Large intestine (tissue), 3 donors: ENCODE data around the gene ZFHX3. TPM values are rescaled to one million over a fixed set of nuclear protein-coding genes. Genes with fewer than 3 reads are reported as not detected.
"Not testable (repeated sequence)": the region's sequence is repeated elsewhere in the genome, so short reads cannot be mapped to it uniquely, and the experiment has no call there.

Source experiments
- DNase-seq, 2 donors: peaks; one replicate each; pipeline versions ENCODE4 v3.0.0 to v3.0.0-alpha.2; 2013
- H3K27ac ChIP-seq: one replicate; pipeline ENCODE4 v1.5.1; 2013; ENCODE audit warnings: low read length
- H3K27me3 ChIP-seq: 2 replicates; pipeline ENCODE4 v1.6.1; 2013; ENCODE audit warnings: low read length; ENCODE audit not compliant: control insufficient read depth, insufficient read depth
- H3K36me3 ChIP-seq: 2 replicates; pipeline ENCODE4 v1.6.1; 2013; ENCODE audit warnings: low read length; ENCODE audit not compliant: control insufficient read depth, insufficient read depth
- H3K4me1 ChIP-seq: one replicate; pipeline ENCODE4 v1.6.1; 2013; ENCODE audit warnings: low read length; ENCODE audit not compliant: control insufficient read depth, insufficient read depth
- H3K4me3 ChIP-seq: one replicate; pipeline ENCODE4 v1.5.1; 2013; ENCODE audit warnings: low read length
- H3K9me3 ChIP-seq: one replicate; pipeline ENCODE4 v1.6.1; 2013; ENCODE audit warnings: mild to moderate bottlenecking, low read depth, low read length, moderate library complexity; ENCODE audit not compliant: control insufficient read depth
- WGBS: methylation state at CpG from one replicate; pipeline ENCODE4 v1.1.5; 2013; ENCODE audit warnings: low lambda C conversion rate; ENCODE audit not compliant: insufficient coverage; 5-methylcytosine and 5-hydroxymethylcytosine counted together
- polyA plus RNA-seq: library from polyadenylated mRNA; unstranded; fragments of 120-200 nt; gene quantifications from one replicate; pipeline ENCODE4 v1.2.1, GENCODE V29; 2013

Gene ZFHX3
- polyA plus RNA-seq, 1 donor: 10.5 TPM

DNA sequence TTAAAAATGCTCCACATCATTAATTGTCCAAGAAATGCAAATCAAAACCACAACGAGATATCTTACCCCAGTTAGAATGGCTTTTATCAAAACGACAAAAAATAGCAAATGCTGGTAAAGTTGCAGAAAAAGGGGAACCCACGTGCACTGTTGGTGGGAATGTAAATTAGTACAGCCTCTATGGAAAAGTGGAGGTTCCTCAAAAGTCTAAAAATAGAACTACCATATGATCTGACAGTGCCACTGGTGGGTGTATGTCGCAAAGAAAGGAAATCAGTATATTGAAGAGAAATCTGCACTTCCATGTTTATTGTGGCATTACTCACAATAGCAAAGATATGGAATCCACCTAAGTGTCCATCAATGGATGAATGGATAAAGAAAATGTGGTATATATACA, 38.2 kb upstream of the ZFHX3 start:
- H3K27me3 ChIP-seq: no peaks in the 10 kb centered on the region
- H3K4me3 ChIP-seq: no peak overlapping the region
- 100% methylated on average over 3 of the region's 4 CpGs for WGBS
- H3K9me3 ChIP-seq: no peaks in the 10 kb centered on the region
- no peaks in the 10 kb centered on the region for H3K4me1 ChIP-seq
- H3K36me3 ChIP-seq: no peaks in the 10 kb centered on the region
- no peak overlapping the region for H3K27ac ChIP-seq
- DNase-seq: no peak

DNA sequence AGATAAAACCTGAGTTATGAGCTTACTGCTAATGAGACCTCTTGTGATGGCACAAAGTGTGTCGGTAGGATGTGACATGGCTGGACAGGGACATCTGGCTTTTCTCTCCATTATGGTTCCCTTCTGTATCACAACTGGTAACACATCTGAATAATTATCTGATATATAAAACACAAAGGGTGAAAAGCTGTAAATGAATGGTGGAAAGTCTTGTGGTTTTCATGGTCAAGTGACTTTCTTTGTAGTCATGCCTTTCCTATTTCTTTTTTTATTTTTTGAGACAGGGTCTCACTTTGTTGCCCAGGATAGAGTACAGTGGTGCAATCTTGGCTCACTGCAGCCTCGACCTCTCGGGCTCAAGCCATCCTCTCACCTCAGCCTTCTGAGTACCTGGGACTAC, 35.3 kb upstream of the ZFHX3 start:
- no peak overlapping the region for H3K27ac ChIP-seq
- no peak overlapping the region for H3K4me3 ChIP-seq
- H3K4me1 ChIP-seq: no peaks in the 10 kb centered on the region
- no peaks in the 10 kb centered on the region for H3K36me3 ChIP-seq
- WGBS: no CpG with 5 or more reads among the region's 3 CpGs
- H3K9me3 ChIP-seq: no peaks in the 10 kb centered on the region
- no peaks in the 10 kb centered on the region for H3K27me3 ChIP-seq
- DNase-seq: no peak

DNA sequence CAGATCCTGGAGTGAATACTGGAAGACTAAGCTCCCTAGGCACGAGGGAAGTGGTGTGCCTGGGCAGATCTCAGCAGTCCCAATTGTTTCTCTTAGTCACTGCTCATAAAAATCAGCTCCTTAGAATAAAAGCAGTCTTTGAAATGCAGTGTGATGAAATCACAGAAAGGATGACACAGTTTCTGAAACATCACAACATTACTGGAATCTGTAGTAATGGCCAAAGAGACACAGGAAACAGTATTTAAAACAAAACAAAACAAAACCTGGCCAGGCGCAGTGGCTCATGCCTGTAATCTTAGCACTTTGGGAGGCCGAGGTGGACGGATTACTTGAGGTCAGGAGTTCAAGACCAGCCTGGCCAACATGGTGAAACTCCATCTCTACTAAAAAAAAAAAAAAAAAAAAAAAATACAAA, 34.7 kb upstream of the ZFHX3 start:
- H3K4me1 ChIP-seq, DNase-seq, H3K9me3 ChIP-seq, H3K4me3 ChIP-seq, H3K27ac ChIP-seq, H3K27me3 ChIP-seq, H3K36me3 ChIP-seq: not testable (repeated sequence)
- 86% methylated on average over 1 of the region's 4 CpGs for WGBS

DNA sequence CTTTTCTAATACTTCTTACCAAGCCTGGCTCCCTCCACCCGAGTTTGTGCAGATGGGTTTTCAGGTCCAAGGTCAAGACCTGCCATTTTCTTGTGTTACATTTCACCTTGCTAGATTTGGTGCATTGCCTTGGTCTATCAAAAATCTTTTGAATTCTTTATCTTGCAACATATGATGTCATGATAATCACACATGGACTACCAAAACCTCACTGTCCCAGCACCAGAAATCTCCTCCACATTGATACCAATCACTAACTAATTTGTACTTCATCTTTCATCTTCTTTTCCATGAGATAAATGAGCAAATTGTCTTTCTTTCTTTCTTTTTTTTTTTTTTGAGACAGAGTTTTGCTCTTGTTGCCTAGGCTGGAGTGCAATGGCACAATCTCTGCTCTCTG, 33.0 kb upstream of the ZFHX3 start:
- no CpG with 5 or more reads among the region's 1 CpG for WGBS

DNA sequence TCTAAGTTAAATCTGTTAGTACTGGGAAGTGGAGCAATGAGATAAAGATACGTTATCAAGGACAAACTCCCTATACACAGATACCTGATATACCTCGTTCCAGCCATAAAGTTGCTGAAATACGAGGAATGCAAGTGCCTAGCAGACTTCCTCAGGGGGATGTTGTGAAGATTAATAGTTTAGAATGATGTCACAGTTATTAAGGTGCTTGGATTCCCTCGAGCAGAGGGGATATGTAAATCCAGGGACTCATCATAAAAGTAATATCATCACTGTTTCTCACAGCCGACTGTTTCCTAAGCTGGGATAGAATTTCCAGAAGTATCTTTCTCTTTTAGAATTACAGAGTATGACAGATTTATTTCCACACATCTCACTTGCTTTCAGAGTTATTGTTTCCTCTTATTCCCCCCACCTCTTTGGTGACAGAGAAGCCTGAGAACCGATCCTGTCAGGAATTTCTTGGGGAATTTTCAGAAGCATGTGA, 28.4 kb upstream of the ZFHX3 start:
- no peak for DNase-seq
- Histone ChIP-seq H3K27me3 (no peaks in the 10 kb centered on the region), H3K36me3 (no peaks in the 10 kb centered on the region), H3K9me3 (no peaks in the 10 kb centered on the region), H3K27ac (no peak overlapping the region), H3K4me3 (no peak overlapping the region), H3K4me1 (peaks cover 6% of the 10 kb centered on the region)
- 0% methylated on average over 1 of the region's 6 CpGs for WGBS

More for the DNA sequence above, 33.0 kb upstream of the ZFHX3 start:
- no peaks in the 10 kb centered on the region for H3K4me1 ChIP-seq
- DNase-seq: no peak
- no peak overlapping the region for H3K4me3 ChIP-seq
- no peaks in the 10 kb centered on the region for H3K36me3 ChIP-seq
- H3K27me3 ChIP-seq: no peaks in the 10 kb centered on the region
- H3K27ac ChIP-seq: no peak overlapping the region
- H3K9me3 ChIP-seq: no peaks in the 10 kb centered on the region

DNA sequence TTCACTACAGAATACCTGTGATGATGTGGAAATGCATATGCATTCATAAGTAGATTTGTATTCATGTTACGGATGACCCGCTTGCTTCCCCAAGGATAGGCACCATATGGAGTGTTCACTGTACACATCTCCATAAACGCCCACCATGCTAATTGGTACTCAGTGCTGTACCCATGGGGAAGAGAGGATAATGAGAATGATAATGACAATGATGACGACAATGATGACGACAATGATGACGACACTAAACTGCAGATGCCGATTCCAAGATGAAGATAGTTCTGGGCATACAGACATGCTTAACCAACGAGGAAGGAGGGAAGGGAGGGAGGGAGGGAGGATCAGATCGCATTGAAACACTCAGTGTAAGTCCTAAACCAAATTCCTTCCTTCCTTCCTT, 26.5 kb upstream of the ZFHX3 start:
- H3K36me3 ChIP-seq: no peaks in the 10 kb centered on the region
- WGBS: 100% methylated on average over 3 of the region's 9 CpGs
- H3K27me3 ChIP-seq: no peaks in the 10 kb centered on the region
- H3K27ac ChIP-seq: no peak overlapping the region
- no peak overlapping the region for H3K4me3 ChIP-seq
- no peak for DNase-seq
- peaks cover 14% of the 10 kb centered on the region for H3K4me1 ChIP-seq
- H3K9me3 ChIP-seq: no peaks in the 10 kb centered on the region

DNA sequence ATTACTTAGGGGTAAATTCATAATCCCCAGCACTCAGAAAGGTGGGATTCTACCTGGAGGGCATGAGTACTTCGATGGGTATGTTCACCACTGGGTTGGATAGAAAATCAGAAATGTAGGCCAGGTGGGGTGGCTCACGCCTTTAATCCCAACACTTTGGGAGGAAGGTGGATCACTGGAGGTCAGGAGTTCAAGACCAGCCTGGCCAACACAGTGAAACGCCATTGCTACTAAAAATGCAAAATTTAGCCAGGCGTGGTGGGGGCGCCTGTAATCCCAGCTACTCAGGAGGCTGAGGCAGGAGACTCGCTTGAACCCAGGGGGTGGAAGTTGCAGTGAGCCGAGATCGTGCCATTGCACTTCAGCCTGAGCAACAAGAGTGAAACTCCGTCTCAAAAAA, 24.1 kb upstream of the ZFHX3 start:
- not testable (repeated sequence) for DNase-seq, H3K4me3 ChIP-seq, H3K27ac ChIP-seq, H3K36me3 ChIP-seq, H3K27me3 ChIP-seq, H3K9me3 ChIP-seq
- peaks cover 21% of the 10 kb centered on the region for H3K4me1 ChIP-seq
- WGBS: 100% methylated on average over 1 of the region's 9 CpGs

DNA sequence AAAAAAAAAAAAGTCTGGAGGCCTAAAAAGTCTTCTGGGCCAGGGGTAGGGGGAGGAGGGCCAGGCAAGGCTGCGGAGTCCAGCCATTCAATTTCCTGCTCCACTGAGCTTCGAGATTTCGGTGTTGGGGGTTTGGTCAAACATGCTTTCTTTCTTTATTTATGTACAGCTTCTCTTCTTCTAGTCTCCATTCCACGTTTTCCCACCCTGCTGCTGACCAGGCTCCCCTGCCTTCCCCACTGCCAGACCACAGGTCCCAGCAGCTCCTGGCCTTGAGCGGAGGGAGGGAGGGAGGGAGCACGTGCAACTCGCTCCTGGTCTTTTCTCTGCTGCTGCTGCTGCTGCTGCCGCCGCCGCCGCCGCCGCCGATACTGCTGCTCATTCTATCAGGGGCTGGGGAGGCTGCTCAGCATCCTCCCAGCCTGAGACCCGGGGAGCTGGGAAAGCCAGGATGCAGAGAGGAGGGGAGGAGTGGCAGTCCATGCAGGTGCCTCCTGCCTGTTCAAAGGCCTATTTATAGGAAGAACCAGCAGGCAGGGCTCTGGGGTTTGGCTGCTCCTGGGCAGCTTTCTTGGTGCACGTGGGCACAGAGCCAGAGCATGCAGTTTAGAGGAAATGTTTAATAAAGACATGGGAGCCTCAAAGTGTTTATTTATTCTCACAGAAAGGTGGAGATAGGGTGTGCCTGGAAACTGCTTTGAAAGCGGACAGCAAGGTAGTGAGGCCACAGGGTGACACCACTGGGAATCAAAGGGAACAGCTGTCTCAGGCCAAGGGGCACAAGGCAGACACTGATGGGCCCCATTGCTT, 23.4 kb upstream of the ZFHX3 start:
- Histone ChIP-seq H3K9me3 (peaks cover 1% of the 10 kb centered on the region), H3K27ac (peak overlapping the region; percentile 55), H3K4me1 (peaks cover 27% of the 10 kb centered on the region), H3K27me3 (peaks cover 16% of the 10 kb centered on the region), H3K4me3 (peak overlapping the region; percentile 19), H3K36me3 (no peaks in the 10 kb centered on the region)
- WGBS: 20% methylated on average over 2 of the region's 17 CpGs
- peak in 1 of 2 donors; percentile 80 for DNase-seq

DNA sequence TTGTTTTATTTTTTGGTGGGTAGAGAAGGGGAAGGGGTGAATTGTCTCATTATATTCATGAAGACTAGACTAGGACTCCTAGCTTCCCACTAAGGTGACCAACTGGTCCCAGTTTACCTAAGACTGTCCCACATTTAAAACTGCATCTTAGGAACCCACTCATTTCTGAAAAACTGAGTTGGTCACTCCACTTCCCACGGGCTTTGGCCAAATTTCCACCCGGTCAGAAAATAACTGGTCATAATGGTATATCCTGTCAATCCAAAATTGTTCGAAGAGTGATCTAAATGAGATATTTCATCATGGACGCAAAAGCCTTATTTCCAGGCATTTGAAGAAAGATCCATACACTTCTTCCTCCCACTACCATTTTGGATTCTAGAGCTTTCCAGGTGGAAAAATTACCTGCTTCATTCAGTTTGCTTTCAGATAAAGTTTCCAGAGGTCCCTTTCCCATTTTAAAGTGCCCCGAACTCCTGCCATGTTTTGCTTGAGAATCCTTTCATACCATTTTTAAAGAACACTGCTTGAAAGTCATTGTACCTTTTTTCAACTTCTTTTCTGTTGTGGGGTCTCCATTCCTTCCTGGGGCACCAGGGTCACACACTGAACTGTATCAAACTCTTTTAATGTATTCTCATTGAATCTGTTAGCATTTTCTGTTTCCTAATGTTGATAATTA, 21.8 kb upstream of the ZFHX3 start:
- H3K4me1 ChIP-seq: peaks cover 42% of the 10 kb centered on the region
- no peaks in the 10 kb centered on the region for H3K36me3 ChIP-seq
- H3K4me3 ChIP-seq: no peak overlapping the region
- no peak overlapping the region for H3K27ac ChIP-seq
- 100% methylated on average over 1 of the region's 5 CpGs for WGBS
- H3K27me3 ChIP-seq: peaks cover 33% of the 10 kb centered on the region
- H3K9me3 ChIP-seq: peaks cover 3% of the 10 kb centered on the region
- DNase-seq: no peak

DNA sequence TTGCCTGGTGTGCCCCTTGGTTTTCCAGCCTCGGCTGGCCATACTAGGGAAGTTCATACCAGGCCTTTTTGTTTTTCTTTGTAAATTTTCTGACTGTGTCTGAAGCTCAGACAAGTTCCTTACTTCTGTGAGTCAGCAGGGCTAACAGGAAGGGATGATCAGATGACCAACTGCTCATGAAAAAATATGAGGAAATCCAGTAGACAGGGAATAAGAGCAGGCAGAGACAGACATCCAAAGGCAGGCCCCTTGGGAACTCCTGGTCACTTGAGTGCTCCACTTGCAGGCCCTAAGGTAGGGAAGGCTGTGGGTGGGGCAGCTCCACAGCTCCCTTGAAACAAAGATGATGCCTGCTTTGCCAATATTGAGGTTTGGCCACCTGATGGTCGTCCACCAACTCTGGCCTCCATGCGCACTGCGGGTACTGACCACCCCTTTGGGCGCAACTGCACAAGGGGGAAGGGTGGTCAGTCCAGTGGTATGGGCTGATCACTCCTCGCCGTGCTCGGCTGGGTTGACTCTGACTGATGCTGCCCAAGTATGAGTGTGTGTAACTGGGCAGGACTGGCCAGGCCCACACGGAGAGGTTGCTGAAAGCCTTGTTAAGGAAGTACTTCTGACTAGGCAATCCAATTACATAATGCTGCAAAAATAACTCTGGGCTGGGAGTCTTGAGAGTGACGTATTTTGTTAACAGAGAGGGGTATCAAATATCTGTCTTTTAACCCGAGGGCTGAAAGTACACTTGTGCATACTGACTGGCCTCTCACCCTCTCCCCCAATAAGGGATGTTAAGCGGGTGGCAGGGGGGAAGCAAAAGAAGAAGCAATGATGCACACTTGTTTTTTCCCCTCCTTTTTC, 20.8 kb upstream of the ZFHX3 start:
- H3K9me3 ChIP-seq: peaks cover 3% of the 10 kb centered on the region
- H3K36me3 ChIP-seq: no peaks in the 10 kb centered on the region
- peaks cover 50% of the 10 kb centered on the region for H3K4me1 ChIP-seq
- peaks cover 42% of the 10 kb centered on the region for H3K27me3 ChIP-seq
- WGBS: 100% methylated on average over 1 of the region's 12 CpGs
- DNase-seq: peak in 1 of 2 donors; percentile 29
- no peak overlapping the region for H3K27ac ChIP-seq
- no peak overlapping the region for H3K4me3 ChIP-seq
